Fibroblast of the aortic adventitia (primary cell): ENCODE measurements around the gene ZFHX3. TPM values are rescaled to one million over a fixed set of nuclear protein-coding genes. Genes with fewer than 3 reads are reported as not detected.
"Not testable (repeated sequence)": the region's sequence is repeated elsewhere in the genome, so short reads cannot be mapped to it uniquely, and the experiment has no call there.

Experiments used
- DNase-seq: peaks from one replicate; pipeline ENCODE4 v3.0.0-alpha.2; 2010; ENCODE audit warnings: low read depth
- H3K4me3 ChIP-seq: 2 replicates; pipeline ENCODE4 v1.5.1; 2011; ENCODE audit warnings: low read depth, mild to moderate bottlenecking, control low read depth, low read length, moderate library complexity
- total RNA-seq: library from RNA; depleted of rRNA; stranded (reverse); fragments of >200 nt; gene quantifications from 2 replicates; pipeline ENCODE4 v1.2.3, GENCODE V29; 2012; ENCODE audit warnings: low replicate concordance
- TF ChIP-seq, protein P1 (sequence below): IDR thresholded peaks from 2 replicates; pipeline ENCODE4 v1.5.1; 2011; ENCODE audit warnings: mild to moderate bottlenecking, low read length, control low read depth, inconsistent platforms; ENCODE audit not compliant: insufficient read depth

Gene ZFHX3
- total RNA-seq, 1 donor, result 8.1 TPM

DNA sequence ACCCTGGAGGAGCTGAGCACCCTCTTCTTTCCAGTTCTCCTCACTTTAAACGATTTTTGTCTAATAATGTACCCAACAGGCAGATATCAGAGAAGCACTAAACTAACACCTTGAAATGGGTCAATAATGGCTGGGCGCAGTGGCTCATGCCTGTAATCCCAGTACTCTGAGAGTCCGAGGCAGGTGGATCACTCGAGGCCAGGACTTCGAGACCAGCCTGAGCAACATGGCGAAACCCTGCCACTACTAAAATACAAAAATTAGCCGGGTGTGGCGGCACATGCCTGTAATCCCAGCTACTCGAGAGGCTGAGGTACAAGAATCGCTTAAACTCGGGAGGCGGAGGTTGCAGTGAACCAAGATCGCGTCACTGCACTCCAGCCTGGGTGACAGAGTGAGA is 57.4 kb downstream of the ZFHX3 start:
- no peak for DNase-seq
- H3K4me3 ChIP-seq, result peak overlapping the region; percentile 58

DNA sequence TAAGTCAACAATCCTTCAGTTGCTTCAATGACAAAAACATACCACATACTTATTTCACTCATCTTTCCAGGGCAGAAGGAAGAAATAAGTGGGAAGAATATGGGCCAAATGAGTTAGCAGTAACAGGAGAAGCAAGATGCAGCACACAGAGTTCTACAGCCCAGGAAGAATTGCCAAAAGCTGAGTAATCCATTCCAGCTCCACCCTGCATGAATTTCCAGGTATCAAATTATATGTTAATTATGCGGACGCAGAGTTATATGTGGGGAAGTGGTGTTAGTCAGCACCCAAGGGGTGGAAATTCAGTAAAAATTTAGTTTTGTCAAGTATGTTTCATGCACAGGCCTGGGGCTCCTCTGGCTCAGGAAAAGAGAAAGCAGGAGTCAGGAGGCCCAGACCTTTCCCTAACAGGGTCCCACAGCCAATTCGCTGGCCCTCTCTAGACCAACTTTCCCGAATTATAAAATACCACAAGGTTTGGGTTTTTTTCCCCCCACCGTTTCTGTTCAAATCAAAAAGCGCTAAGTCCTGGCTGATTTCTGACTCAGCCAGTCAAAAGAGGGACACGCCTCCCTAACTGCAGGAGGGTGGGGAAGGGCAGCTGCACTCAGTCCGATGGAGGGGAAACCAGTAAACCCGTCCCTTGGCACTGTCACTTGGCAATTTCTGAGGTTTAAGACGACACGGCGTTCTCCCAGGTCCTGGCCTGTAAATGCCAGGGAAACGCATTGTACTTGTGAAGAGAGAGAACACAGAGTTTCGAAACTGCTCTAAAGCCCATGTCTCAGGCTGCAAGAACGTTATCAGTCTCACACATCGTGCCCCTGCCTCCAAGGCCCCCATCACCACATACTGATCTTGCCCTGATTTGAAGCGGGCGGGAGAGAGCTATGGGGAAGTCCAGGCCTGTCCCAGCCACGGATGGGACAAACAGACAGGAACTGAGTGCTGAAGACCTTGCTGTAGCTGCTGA is 58.1 kb downstream of the ZFHX3 start:
- TF ChIP-seq, protein P1, sequence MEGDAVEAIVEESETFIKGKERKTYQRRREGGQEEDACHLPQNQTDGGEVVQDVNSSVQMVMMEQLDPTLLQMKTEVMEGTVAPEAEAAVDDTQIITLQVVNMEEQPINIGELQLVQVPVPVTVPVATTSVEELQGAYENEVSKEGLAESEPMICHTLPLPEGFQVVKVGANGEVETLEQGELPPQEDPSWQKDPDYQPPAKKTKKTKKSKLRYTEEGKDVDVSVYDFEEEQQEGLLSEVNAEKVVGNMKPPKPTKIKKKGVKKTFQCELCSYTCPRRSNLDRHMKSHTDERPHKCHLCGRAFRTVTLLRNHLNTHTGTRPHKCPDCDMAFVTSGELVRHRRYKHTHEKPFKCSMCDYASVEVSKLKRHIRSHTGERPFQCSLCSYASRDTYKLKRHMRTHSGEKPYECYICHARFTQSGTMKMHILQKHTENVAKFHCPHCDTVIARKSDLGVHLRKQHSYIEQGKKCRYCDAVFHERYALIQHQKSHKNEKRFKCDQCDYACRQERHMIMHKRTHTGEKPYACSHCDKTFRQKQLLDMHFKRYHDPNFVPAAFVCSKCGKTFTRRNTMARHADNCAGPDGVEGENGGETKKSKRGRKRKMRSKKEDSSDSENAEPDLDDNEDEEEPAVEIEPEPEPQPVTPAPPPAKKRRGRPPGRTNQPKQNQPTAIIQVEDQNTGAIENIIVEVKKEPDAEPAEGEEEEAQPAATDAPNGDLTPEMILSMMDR, result no peak
- peak overlapping the region; percentile 58 for H3K4me3 ChIP-seq
- DNase-seq, result peak; percentile 93

More for the DNA sequence above, 57.4 kb downstream of the ZFHX3 start:
- TF ChIP-seq, protein P1, result no peak

GRCh38 chr16:72989203-72989578 is 58.7 kb downstream of the ZFHX3 start:
- not testable (repeated sequence) for DNase-seq
- peak overlapping the region; percentile 58 for H3K4me3 ChIP-seq

GRCh38 chr16:72988569-72988968 is 59.4 kb downstream of the ZFHX3 start:
- H3K4me3 ChIP-seq, result no peak overlapping the region
- DNase-seq, result no peak
- TF ChIP-seq, protein P1, result no peak

GRCh38 chr16:72987480-72987901 is 60.4 kb downstream of the ZFHX3 start:
- no peak for DNase-seq
- H3K4me3 ChIP-seq, result no peak overlapping the region
- TF ChIP-seq, protein P1, result no peak

GRCh38 chr16:72985995-72986394 is 61.9 kb downstream of the ZFHX3 start:
- TF ChIP-seq, protein P1, result no peak
- H3K4me3 ChIP-seq, result no peak overlapping the region
- DNase-seq, result no peak

- H3K4me3 ChIP-seq, result peak overlapping the region; percentile 6
- TF ChIP-seq, protein P1, result no peak
- peak; percentile 93 for DNase-seq
These were observed 62.6 kb downstream of the ZFHX3 start for GRCh38 chr16:72985148-72985941.
